ENCODE measurements around the gene TOMM34.

TOMM34 gene

DNA sequence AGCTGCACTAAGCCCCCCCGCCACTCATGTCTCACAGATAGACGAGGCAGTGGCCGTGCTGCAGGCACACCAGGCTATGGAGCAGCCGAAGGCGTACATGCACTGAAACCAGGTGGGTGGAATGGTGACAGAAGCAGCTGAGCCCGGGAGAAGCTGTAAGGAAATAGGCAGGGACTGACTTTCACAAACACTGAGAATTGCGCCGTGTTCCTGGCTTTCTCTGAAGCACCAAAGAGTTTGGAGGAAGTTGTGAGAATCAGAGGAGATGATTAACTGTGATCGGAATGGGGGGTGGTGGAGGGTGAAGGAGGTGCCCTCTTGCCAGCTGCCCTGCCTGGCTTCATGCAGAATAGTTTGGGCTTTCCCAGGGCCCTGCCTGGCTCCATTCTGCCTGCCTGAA, 21.6 kb downstream of the TOMM34 start:
- DNase-seq (ENCODE audit: low spot score), result no peak
- in situ Hi-C loops (cut with MboI; ENCODE audit: low pct_unique_long_range_greater_than_20kb, low sequenced_read_pairs, unreplicated experiment), result no loop called here
- TF ChIP-seq CTCF (IDR thresholded peaks at IDR 0.05; ENCODE audit: extremely low read depth, insufficient read depth, missing control alignments), result no peak

DNA sequence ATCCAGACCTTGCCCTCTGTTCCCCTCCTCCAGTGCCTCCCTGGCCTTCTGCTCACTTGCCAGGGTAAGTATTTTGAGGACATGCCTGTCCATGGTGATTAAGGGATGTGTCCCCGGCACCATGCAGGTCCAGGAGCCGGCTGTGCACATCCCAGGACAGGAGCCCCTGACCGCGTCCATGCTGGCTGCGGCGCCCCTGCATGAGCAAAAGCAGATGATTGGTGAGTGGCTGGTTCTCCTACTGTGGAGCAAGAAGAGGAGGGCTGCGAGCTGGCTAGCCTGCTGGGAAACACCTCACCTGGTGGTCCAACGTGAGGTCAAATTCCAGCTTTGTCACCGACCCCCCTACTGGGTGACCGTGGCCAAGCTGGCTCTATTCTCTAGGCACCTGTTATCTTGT, 23.7 kb downstream of the TOMM34 start:
- in situ Hi-C loops (cut with MboI; ENCODE audit: low pct_unique_long_range_greater_than_20kb, low sequenced_read_pairs, unreplicated experiment), result no loop called here
- TF ChIP-seq CTCF (IDR thresholded peaks at IDR 0.05; ENCODE audit: extremely low read depth, insufficient read depth, missing control alignments), result no peak
- no peak for DNase-seq (ENCODE audit: low spot score)

GRCh38 chr20:44932916-44933315, 27.3 kb downstream of the TOMM34 start:
- in situ Hi-C loops (cut with MboI; ENCODE audit: low pct_unique_long_range_greater_than_20kb, low sequenced_read_pairs, unreplicated experiment), result no loop called here
- DNase-seq (ENCODE audit: low spot score), result no peak
- no peak for TF ChIP-seq CTCF (IDR thresholded peaks at IDR 0.05; ENCODE audit: extremely low read depth, insufficient read depth, missing control alignments)

- DNase-seq (ENCODE audit: low spot score), result no peak
- TF ChIP-seq CTCF (IDR thresholded peaks at IDR 0.05; ENCODE audit: extremely low read depth, insufficient read depth, missing control alignments), result no peak
- in situ Hi-C loops (cut with MboI; ENCODE audit: low pct_unique_long_range_greater_than_20kb, low sequenced_read_pairs, unreplicated experiment), result no loop called here
Measured at GRCh38 chr20:44931911-44932310, 28.3 kb downstream of the TOMM34 start.

DNA sequence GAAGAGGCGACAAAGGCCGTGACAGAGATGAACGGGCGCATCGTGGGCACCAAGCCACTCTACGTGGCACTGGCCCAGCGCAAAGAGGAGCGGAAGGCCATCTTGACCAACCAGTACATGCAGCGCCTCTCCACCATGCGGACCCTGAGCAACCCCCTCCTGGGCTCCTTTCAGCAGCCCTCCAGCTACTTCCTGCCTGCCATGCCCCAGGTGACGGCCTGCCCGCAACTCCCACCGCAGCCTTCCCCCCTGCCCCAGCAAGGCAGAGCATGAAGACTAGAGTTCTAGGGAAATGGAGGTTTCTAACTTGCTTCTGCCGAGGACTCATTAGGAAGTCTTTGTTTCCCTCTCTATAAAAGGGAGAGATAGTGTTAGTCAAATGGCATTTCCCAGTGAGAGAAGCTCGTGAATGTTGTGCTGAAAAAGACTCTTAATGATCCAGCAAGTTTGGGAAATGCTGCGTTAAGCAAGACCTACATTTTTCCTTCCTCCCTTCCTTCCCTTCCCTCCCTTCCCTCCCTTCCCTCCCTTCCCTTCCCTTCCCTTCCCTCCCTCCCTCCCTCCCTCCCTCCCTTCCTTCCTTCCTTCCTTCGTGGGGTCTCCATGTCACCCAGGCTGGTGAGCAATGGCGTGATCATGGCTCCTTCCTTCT, 29.6 kb downstream of the TOMM34 start:
- in situ Hi-C loops (cut with MboI; ENCODE audit: low pct_unique_long_range_greater_than_20kb, low sequenced_read_pairs, unreplicated experiment), result no loop called here
- no peak for DNase-seq (ENCODE audit: low spot score)
- TF ChIP-seq CTCF (IDR thresholded peaks at IDR 0.05; ENCODE audit: extremely low read depth, insufficient read depth, missing control alignments), result no peak

DNA sequence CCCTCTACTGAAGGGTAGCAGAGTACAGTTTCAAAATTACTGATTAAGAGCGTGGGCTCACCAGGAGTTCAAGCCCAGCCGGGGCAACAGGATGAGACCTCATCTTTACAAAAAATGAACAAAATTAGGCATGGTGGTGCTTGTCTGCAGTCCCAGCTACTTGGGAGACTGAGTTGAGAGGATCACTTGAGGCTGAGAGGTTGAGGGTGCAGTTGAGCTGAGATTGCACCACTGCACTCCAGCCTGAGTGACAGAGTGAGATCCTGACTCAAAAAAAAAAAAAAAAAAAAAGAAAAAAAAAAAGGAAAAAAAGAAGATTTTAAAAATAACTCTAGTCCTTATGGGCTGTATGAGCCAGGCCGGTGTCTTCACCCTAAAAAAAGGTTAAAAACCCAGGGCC, 31.6 kb downstream of the TOMM34 start:
- in situ Hi-C loops (cut with MboI; ENCODE audit: low pct_unique_long_range_greater_than_20kb, low sequenced_read_pairs, unreplicated experiment), result no loop called here
- no peak for TF ChIP-seq CTCF (IDR thresholded peaks at IDR 0.05; ENCODE audit: extremely low read depth, insufficient read depth, missing control alignments)
- no peak for DNase-seq (ENCODE audit: low spot score)

All from GM13977 (cell line).